Measurements from ENCODE around the gene IL36A.

IL36A gene, protein sequence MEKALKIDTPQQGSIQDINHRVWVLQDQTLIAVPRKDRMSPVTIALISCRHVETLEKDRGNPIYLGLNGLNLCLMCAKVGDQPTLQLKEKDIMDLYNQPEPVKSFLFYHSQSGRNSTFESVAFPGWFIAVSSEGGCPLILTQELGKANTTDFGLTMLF

DNA sequence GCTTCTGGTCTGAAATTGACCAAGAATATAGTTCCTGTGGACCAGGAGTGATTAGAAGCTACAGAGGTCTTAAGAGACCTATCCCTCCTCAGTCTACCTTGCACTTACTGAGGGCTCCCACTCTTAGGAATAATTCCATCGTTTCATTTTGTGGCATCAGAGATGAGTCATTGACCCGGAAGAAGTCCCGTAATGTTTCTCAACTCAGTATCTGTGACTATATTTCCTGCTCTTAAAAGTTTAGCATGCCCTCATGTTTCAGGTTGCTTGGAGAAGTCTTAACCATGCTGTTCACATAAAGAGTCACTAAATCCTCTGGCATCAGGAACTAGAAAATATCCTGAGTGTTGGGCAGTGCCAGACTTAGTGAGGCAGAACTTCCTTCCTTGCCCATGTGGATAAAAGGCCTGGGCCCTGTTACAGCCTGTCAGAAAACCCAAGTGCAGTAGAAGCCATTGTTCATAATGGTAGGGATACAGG is at the start of gene IL36A:
Gene IL36A (plus strand): TSS at position 430 of the 480 bp plus-strand sequence. CDS start 413 bp downstream, outside the sequence.
- in situ Hi-C loops (cut with MboI; ENCODE audit: low sequenced_read_pairs): no loop called here

DNA sequence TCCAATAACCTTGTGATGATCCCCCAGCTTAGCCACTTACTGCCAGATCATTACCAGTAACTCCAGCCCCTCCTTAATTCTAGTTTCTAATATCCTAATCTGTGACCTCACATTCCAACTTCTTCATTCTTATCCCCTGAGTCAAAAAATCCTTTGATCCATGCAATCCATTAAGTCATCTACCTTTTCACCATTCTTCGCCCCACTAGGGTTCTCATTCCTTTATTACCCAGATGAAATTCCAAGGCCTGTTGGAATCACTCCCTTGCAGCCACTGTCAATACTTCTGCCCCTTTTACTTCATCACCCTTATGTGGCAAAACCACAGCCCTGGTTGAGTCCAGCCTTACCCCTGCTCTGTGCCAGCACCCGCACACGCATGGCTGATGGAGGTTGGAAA is 47.7 kb upstream of the IL36A start:
- in situ Hi-C loops (cut with MboI; ENCODE audit: low sequenced_read_pairs): no loop called here

DNA sequence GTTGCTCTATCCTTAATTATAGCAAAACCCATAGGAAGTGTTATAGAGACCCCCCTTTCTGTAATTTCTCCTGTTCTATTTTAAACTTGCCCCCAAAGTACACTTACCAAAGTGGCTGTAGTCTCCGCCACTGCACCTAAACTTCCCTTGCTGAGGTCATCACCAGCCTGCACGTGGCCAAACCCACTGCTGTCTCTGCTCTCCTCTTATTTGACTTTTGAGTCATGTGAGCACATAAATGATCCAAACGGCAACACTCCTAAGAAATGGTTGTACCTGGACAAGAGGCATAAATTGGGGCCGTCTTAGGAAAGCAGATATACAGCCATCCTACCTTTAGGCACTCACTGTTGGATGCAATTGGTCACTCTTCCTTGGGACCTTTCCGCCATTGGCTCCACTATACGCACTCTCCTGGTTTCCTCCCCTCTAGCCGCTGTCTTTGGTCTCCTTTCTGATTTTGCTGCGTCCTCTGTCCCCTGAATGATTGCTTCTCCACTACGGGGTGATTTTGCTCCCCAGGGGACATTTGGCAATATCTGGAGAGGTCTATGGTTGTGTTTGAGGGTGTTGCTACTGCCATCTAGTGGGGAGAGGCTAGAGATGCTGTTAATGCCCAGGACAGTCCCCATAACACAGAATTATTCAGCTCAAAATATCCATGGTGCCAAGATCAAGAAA is 46.7 kb upstream of the IL36A start:
- in situ Hi-C loops (cut with MboI; ENCODE audit: low sequenced_read_pairs): no loop called here

DNA sequence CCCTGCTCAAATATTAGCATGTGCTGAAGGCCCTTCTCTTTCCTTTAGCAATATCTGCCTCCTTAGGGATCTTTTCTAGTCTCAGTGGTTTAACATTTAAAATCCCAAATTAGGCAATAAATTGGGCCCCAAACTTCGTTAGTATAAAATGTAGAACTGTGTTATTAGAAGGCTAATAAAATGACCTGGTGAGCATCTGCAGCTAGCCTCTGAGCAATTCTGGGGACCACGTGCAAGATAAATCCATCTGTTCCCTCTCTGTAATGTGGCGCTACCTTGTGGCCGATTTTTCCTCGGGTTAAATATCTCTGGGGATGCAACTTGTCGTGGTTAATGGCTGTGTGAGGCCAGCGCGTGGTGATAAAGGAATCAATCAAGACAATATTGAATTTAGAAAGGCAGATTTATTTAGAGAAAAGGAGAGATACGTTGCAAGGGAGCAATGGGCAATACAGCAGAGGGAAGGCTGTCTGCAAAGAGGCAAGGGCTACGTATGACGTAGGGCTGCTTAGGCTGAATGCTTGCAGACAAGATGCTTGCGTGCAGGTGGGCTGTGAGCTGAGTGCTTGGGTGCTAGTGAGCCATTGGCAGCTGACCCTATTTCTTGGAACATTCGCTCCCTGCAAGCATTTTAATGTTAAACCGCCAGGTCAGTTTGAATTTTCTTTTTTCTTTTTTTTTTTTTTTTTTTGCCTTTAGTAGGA is 46.0 kb upstream of the IL36A start:
- in situ Hi-C loops (cut with MboI; ENCODE audit: low sequenced_read_pairs): no loop called here

DNA sequence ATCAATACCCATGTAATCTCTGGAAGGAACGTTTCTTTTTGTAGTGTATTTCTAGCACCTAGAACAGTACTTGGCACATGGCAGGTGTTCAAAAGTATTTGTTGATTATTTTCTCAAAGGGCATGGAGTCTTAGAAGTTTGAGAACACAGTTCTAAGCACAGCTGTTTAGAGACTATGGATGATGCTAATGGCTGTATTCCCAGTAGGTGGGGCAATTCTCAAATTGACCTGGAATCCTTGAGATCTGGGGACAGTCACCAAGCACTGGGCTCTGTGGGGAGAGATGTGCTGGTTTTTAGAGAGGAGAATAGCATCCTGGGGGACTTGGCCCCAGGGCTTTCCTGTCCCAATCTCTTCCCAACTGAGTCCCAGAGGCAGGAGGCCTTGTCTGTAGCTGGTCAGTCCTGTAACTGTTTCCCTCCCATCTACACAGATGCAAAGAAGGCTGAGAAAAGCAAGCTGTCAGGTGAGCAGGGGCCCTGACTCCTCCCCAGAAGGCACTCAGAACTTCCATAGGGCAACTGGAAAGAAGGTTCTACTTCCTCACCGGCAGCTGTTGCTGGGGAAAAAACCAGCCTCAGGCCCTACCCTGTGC is 44.9 kb upstream of the IL36A start:
- in situ Hi-C loops (cut with MboI; ENCODE audit: low sequenced_read_pairs): no loop called here

DNA sequence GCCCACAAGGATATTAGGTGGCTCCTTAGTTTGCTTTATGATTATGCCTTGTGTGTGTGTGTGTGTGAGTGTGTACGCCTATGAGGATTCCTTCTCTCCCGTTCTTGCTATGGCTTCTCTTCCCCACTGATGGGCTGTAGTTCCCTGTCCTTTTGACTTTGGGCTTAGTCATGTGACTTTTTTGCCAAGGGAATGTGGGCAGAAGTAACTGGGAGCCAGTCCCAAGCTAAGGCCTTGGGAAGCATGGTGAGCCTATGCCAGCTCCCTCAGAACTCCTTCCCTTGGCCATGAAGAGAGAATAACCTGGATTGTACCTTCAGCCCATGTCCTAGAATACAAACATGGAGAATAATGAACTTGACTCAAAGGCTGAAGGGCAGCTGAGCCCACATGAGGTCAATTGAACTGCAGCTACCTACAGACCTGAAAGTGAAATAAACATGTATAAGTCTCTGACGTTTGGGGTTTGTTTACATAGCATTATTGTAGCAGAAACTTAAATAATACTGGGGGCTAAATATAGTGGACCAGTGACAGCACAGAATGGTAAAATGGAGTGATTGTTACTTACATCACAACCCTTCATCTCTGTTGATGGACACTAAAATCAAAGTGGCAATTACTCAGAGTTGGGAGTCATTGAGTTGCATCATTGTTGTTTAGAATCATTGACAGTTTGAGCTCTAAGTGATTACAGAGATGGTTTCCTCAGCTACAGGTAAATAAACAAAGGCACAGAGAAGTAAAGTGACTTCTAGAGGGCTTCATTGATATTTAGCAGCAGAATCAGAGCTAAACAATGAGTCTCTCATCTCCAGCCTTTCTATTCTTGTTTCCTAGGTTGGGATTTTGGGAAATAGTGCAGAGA is 42.7 kb upstream of the IL36A start:
- in situ Hi-C loops (cut with MboI; ENCODE audit: low sequenced_read_pairs): no loop called here

DNA sequence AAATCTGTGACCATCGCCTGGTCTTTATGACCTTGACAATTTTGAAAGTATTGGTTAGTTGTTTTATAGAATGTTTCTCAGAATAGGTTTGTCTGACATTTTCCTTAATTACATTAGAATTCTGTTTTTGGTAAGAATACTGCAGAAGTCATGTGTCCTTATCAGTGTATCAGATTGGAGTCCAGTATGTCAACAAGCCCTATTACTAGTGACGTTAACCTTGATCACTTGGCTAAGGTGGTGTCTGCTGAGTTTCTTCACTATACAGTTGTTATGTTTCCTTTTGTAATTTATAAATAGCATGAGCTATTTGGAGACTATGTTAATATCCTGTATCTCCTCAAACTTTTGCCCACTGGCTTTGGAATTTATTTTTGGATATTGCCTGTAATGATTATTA is 38.2 kb upstream of the IL36A start:
- in situ Hi-C loops (cut with MboI; ENCODE audit: low sequenced_read_pairs): no loop called here

DNA sequence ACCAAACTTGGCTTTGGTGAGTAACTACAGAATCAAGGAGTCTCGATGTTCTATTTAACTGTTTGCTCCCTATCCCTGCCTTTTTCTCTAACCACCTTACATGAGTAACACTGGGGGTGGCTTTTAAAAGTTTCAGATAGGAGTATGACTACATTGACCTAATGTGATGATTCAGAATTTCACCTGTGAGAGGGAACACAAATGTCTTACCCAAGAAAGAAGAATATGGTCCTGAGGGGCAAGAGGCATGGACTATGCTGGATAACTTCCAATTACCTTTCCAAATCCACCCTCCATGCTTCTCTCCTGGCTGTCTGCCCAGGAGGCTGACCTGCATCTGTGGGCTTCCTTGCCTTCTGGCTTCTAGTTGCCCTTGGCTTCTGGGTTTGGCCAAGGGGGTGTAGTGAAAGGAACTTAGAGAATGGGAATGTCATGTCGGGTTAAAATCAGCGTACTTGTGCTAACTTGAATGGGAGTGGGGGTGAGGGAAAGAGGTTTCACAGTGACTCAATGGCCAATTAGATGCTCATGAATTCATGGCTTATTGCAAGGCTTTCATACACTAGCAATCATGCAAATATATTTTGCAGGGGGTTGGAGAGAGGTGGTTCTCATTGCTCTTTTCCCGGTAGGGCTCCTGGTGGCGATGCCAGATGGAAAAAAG is 32.7 kb upstream of the IL36A start:
- in situ Hi-C loops (cut with MboI; ENCODE audit: low sequenced_read_pairs): no loop called here

DNA sequence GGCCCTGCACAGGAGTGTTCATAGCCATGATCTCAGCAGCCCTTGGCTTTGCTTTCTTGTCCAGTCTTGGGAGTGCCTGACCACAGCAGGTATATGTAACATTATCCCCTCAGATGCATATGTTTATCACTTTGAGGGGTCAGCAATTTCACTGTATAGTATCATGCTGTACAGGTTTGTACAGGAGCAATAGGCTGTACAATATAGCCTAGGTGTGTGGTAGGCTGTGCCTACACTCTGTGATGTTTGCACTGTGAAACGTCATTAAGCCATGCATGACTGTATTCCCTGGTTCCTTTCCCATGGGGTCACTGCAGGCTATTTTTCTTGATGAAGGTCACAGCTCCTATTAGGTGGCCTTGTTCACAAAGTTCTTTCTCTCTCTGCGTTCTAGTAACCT is 32.1 kb upstream of the IL36A start:
- in situ Hi-C loops (cut with MboI; ENCODE audit: low sequenced_read_pairs): no loop called here

DNA sequence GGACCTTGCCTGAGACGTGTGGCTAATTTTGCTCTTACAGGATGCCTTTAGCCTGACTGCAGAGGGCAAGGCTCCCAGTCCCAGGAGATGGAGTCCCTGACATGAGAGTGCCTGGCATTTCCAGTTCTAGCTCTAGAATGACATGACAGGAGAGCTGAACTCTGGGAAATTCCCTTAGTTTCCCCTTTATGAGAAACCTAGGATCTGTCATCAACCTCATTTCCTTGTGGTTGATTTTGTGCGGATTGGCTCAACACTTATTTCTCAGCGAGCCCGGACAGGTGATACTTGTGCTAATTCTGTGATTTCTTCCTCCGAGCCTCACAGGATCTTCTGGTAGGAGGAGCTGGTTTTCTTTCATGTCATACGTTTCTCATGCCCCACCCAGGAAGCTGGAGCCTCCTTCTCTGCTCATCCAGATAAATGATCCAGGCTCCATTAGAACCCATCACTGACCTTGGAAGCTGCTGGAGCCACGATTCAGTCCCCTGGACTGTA is 27.7 kb upstream of the IL36A start, which contains the start of gene IL36G:
Gene IL36G (plus strand): TSS at position 448 of the 498 bp plus-strand sequence. CDS start 633 bp downstream, outside the sequence.
- in situ Hi-C loops (cut with MboI; ENCODE audit: low sequenced_read_pairs): no loop called here

DNA sequence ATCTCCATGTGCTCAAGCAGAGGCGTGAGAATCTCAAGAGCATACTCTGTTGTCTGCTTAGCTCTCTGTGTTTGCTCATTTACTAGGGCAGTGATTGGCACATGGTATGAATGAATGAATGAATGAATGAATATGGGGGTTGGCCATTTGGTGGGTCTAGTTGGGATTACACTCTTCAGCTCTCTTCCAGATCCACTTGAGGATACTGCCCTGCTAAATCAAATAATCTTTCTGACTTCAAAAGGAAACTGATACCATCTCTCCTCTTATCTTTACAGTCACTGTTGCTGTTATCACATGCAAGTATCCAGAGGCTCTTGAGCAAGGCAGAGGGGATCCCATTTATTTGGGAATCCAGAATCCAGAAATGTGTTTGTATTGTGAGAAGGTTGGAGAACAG is 25.5 kb upstream of the IL36A start:
- in situ Hi-C loops (cut with MboI; ENCODE audit: low sequenced_read_pairs): no loop called here

DNA sequence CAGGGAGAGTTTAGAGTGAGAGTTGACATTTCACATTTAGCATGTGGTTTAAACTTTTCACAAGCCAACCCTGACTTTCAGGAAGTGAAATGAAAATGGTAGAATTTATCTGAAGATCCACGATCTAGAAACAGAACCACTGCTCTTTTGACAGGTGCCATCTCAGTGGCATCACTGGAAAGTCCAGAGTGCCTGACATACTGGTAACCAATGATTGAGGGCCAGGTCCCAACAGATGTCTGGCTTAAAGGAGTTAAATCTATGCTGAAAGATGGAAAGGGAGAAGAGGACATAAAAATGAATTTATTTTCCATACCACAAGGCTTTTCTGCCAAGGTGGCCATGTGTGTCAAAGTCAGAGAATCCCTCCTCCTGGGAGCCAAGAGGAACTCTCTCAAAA is 24.7 kb upstream of the IL36A start:
- in situ Hi-C loops (cut with MboI; ENCODE audit: low sequenced_read_pairs): no loop called here

DNA sequence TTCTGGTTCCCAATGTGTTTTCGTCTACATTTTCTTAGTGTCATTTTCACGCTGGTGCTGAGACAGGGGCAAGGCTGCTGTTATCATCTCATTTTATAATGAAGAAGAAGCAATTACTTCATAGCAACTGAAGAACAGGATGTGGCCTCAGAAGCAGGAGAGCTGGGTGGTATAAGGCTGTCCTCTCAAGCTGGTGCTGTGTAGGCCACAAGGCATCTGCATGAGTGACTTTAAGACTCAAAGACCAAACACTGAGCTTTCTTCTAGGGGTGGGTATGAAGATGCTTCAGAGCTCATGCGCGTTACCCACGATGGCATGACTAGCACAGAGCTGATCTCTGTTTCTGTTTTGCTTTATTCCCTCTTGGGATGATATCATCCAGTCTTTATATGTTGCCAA is 20.2 kb upstream of the IL36A start:
- in situ Hi-C loops (cut with MboI; ENCODE audit: low sequenced_read_pairs): no loop called here

DNA sequence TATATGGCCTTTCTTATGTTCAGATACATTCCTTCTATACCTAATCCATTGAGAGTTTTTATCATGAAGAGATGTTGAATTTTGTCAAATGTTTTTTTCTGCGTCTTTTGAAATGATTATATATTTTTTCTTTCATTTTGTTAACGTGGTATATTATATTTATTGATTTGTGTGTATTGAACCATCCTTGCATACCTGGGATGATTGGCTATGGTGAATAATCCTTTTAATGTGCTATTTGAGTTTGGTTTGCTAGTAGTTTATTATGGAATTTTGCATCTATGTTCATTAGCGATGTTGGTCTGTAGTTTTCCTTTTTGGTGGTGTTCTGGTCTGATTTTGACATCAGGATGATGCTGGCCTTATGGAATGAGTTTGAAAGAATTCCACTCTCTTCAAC is 15.6 kb upstream of the IL36A start:
- in situ Hi-C loops (cut with MboI; ENCODE audit: low sequenced_read_pairs): no loop called here

DNA sequence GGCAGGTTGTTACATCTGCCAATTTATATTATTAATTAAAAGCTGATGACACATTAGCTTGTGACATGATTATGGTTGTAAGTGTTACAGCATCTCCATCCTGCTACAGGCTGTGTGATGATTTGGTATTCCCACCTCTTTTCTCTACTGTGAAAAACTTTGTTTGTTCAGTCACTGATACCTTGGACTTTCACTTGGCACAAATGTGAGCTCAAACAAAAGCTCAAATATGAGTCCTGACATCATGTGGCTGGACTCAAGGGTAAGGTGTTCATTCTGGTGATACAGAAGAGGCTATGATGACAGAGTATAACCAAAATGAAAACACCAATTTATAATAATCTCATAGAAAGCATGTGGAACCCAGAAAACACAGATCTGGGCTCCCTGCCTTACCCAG is 11.4 kb upstream of the IL36A start:
- in situ Hi-C loops (cut with MboI; ENCODE audit: low sequenced_read_pairs): no loop called here

DNA sequence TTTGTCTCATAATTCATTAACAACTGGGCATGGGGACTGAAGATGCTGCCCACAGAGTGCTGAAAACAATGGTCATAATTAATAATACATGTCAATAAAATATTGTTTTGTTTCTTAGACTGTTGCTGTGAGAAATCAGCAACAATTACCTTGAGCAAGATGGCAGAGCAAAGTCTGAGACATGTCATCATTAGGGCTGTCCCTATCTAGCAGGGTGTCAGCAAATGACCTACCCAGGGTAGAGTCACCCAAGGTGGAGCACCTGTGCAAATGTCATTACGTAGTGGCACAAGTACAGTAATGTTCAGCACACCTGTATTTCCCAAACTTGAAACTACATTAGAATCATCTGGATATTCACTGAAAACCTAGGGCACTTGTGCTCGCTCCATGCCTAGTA is 10.6 kb upstream of the IL36A start:
- in situ Hi-C loops (cut with MboI; ENCODE audit: low sequenced_read_pairs): no loop called here

DNA sequence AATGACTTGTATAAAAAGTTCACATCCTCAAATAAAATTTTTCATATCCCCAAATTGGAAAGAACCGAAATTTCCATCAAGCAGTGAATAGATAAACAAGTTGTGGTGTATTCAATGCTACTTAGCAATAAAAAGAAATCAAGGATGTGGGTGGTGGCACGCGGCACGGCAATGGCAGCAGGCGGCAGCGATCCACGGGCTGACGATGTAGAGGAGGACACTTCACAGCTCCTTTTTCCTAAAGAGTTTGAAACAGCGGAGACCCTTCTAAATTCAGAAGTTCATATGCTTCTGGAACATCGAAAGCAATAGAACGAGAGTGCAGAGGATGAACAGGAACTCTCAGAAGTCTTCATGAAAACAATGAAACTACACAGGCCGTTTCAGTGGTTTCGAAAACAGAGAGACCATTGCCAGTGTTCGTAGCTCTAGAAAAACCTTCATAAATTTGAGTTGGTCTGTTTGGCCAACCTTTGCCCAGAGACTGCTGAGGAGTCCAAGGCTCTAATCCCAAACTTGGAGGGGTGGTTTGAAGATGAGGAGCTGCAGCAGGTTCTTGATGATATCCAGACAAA is 9.8 kb upstream of the IL36A start:
- in situ Hi-C loops (cut with MboI; ENCODE audit: low sequenced_read_pairs): no loop called here

DNA sequence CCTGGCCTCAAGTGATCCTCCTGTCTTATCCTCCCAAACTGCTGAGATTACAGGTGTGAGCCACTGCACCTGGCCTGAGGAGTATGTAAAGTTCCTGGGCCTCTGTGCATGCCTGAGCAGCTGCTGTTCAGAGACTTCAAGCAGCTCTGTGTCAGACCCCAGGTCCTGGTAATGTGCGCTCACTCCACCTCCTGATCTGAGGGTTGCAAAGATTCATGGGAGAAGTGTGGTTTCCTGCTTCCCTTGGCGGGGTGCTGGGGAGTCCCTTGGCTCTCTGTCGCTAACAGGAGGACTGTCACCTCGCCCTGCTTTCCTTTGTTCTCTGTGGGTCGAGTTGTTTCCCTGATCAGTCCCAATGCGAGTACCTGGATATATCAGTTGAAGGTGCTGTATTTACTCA is 8.6 kb upstream of the IL36A start:
- in situ Hi-C loops (cut with MboI; ENCODE audit: low sequenced_read_pairs): no loop called here

DNA sequence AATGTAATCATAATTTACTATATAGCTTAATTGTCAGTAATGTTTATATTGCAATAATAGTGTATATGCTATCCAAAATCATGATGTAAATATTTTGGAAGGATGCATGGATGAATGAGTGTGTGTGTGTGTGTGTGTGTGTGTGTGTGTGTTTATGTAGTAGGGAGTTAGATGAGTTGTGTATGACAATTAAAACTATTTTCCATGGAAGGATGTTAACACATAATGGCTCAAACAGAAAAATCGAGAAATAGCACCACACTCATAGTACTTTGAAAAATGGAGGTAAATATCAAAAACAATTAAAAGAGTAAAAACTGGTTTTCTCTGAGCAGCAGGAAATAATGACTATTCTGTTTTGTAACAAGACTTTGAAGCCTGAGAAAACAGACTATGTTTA is 8.1 kb upstream of the IL36A start:
- in situ Hi-C loops (cut with MboI; ENCODE audit: low sequenced_read_pairs): no loop called here

DNA sequence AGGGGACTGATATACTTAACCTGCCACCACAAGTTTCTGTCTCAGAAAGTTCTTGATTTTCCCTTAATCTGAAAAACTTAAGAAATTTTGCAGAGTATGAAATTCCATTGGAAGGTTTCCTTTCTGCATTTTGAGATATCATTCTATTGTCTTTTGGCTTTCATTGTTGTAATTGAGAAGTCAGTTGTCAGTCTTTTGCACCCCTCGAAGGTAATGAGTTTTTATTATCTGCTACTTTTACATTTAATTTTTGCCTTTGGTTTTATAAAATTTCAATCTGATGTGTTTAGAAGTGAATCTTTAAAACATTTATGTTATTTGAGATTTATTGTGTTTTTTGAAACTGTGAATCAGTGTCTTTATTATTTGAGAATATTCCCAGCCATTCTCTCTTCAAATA is 4.8 kb upstream of the IL36A start:
- in situ Hi-C loops (cut with MboI; ENCODE audit: low sequenced_read_pairs): no loop called here
